ENCODE data around the gene MBD5.

- TF ChIP-seq CTCF (conservative IDR thresholded peaks at IDR 0.05 in 1 of 2, IDR thresholded peaks at IDR 0.05 in 1 of 2; ENCODE audit: extremely low read depth in 1 of 2, insufficient read depth in 1 of 2, low read depth in 1 of 2, low read length in 2 of 2) (no peak), EZH2 (IDR thresholded peaks at IDR 0.05; ENCODE audit: borderline replicate concordance, low read length) (no peak)
Measured at GRCh38 chr2:148031152-148031551, 10.3 kb downstream of the MBD5 start.

Data from mammary epithelial cell (primary cell).